Activated naive CD8-positive, alpha-beta T cell (primary cell): ENCODE data around the gene PRELP.

Experiments used
- H3K27ac Mint-ChIP-seq: one replicate; pipeline ENCODE4 v1.8.0; 2021; ENCODE audit warnings: mixed read lengths
- H3K27me3 Mint-ChIP-seq: one replicate; pipeline ENCODE4 v1.8.0; 2021; ENCODE audit warnings: mixed read lengths
- H3K36me3 Mint-ChIP-seq: one replicate; pipeline ENCODE4 v1.8.0; 2021; ENCODE audit warnings: mixed read lengths
- H3K4me1 Mint-ChIP-seq: one replicate; pipeline ENCODE4 v1.8.0; 2021; ENCODE audit warnings: low read depth, mixed read lengths
- H3K4me3 Mint-ChIP-seq: one replicate; pipeline ENCODE4 v1.8.0; 2021; ENCODE audit warnings: mild to moderate bottlenecking, mixed read lengths
- H3K9me3 Mint-ChIP-seq: one replicate; pipeline ENCODE4 v1.8.0; 2021; ENCODE audit warnings: low read depth, mixed read lengths

Gene PRELP

GRCh38 chr1:203504400-203505250 lies 29.0 kb downstream of the PRELP start:
- Mint-ChIP-seq H3K27ac (no peak overlapping the region), H3K27me3 (no peaks in the 10 kb centered on the region), H3K4me3 (no peak overlapping the region), H3K9me3 (no peaks in the 10 kb centered on the region), H3K4me1 (peaks cover 5% of the 10 kb centered on the region), H3K36me3 (no peaks in the 10 kb centered on the region)

- H3K36me3 Mint-ChIP-seq = no peaks in the 10 kb centered on the region
- H3K27ac Mint-ChIP-seq = no peak overlapping the region
- H3K9me3 Mint-ChIP-seq = no peaks in the 10 kb centered on the region
- no peak overlapping the region for H3K4me3 Mint-ChIP-seq
- H3K27me3 Mint-ChIP-seq = no peaks in the 10 kb centered on the region
- H3K4me1 Mint-ChIP-seq = peaks cover 4% of the 10 kb centered on the region
These were observed 30.1 kb downstream of the PRELP start for GRCh38 chr1:203505526-203506204.

- H3K27ac Mint-ChIP-seq = no peak overlapping the region
- H3K4me1 Mint-ChIP-seq = peaks cover 3% of the 10 kb centered on the region
- no peaks in the 10 kb centered on the region for H3K27me3 Mint-ChIP-seq
- no peaks in the 10 kb centered on the region for H3K36me3 Mint-ChIP-seq
- no peak overlapping the region for H3K4me3 Mint-ChIP-seq
- H3K9me3 Mint-ChIP-seq = no peaks in the 10 kb centered on the region
These were observed 31.4 kb downstream of the PRELP start for GRCh38 chr1:203506858-203507626.

GRCh38 chr1:203507759-203508158 lies 32.2 kb downstream of the PRELP start:
- Mint-ChIP-seq H3K27me3 (no peaks in the 10 kb centered on the region), H3K4me3 (no peak overlapping the region), H3K27ac (no peak overlapping the region), H3K36me3 (no peaks in the 10 kb centered on the region), H3K4me1 (peaks cover 9% of the 10 kb centered on the region), H3K9me3 (no peaks in the 10 kb centered on the region)

- Mint-ChIP-seq H3K9me3 (no peaks in the 10 kb centered on the region), H3K4me3 (no peak overlapping the region), H3K36me3 (no peaks in the 10 kb centered on the region), H3K4me1 (peaks cover 17% of the 10 kb centered on the region), H3K27ac (no peak overlapping the region), H3K27me3 (no peaks in the 10 kb centered on the region)
These were observed 33.0 kb downstream of the PRELP start for GRCh38 chr1:203508463-203509073.

GRCh38 chr1:203509135-203509534 lies 33.5 kb downstream of the PRELP start:
- Mint-ChIP-seq H3K9me3 (no peaks in the 10 kb centered on the region), H3K4me3 (no peak overlapping the region), H3K27me3 (no peaks in the 10 kb centered on the region), H3K4me1 (peaks cover 23% of the 10 kb centered on the region), H3K36me3 (no peaks in the 10 kb centered on the region), H3K27ac (no peak overlapping the region)

- no peaks in the 10 kb centered on the region for H3K36me3 Mint-ChIP-seq
- peaks cover 26% of the 10 kb centered on the region for H3K4me1 Mint-ChIP-seq
- H3K4me3 Mint-ChIP-seq = no peak overlapping the region
- H3K27me3 Mint-ChIP-seq = no peaks in the 10 kb centered on the region
- no peaks in the 10 kb centered on the region for H3K9me3 Mint-ChIP-seq
- H3K27ac Mint-ChIP-seq = no peak overlapping the region
These were observed 35.9 kb downstream of the PRELP start for GRCh38 chr1:203511513-203511912.

GRCh38 chr1:203511930-203512329 lies 36.3 kb downstream of the PRELP start:
- H3K36me3 Mint-ChIP-seq = no peaks in the 10 kb centered on the region
- no peak overlapping the region for H3K27ac Mint-ChIP-seq
- no peaks in the 10 kb centered on the region for H3K9me3 Mint-ChIP-seq
- no peak overlapping the region for H3K4me3 Mint-ChIP-seq
- H3K27me3 Mint-ChIP-seq = no peaks in the 10 kb centered on the region
- peaks cover 26% of the 10 kb centered on the region for H3K4me1 Mint-ChIP-seq

- no peak overlapping the region for H3K27ac Mint-ChIP-seq
- H3K9me3 Mint-ChIP-seq = no peaks in the 10 kb centered on the region
- peaks cover 26% of the 10 kb centered on the region for H3K4me1 Mint-ChIP-seq
- H3K36me3 Mint-ChIP-seq = no peaks in the 10 kb centered on the region
- no peaks in the 10 kb centered on the region for H3K27me3 Mint-ChIP-seq
- H3K4me3 Mint-ChIP-seq = no peak overlapping the region
These were observed 36.9 kb downstream of the PRELP start for GRCh38 chr1:203512517-203512847.

- peak overlapping the region; percentile 38 for H3K4me3 Mint-ChIP-seq
- H3K27me3 Mint-ChIP-seq = no peaks in the 10 kb centered on the region
- H3K9me3 Mint-ChIP-seq = no peaks in the 10 kb centered on the region
- H3K4me1 Mint-ChIP-seq = peaks cover 26% of the 10 kb centered on the region
- no peaks in the 10 kb centered on the region for H3K36me3 Mint-ChIP-seq
- peak overlapping the region; percentile 72 for H3K27ac Mint-ChIP-seq
These were observed 37.4 kb downstream of the PRELP start for GRCh38 chr1:203512848-203513584.

GRCh38 chr1:203513585-203514031 lies 38.0 kb downstream of the PRELP start:
- Mint-ChIP-seq H3K36me3 (no peaks in the 10 kb centered on the region), H3K27me3 (no peaks in the 10 kb centered on the region), H3K9me3 (no peaks in the 10 kb centered on the region), H3K4me3 (peak overlapping the region; percentile 38), H3K4me1 (peaks cover 26% of the 10 kb centered on the region), H3K27ac (peak overlapping the region; percentile 72)

- Mint-ChIP-seq H3K4me3 (no peak overlapping the region), H3K27me3 (no peaks in the 10 kb centered on the region), H3K27ac (no peak overlapping the region)
These were observed 40.6 kb downstream of the PRELP start for GRCh38 chr1:203516184-203516583.

GRCh38 chr1:203516906-203517305 lies 41.3 kb downstream of the PRELP start:
- Mint-ChIP-seq H3K9me3 (no peaks in the 10 kb centered on the region), H3K27me3 (no peaks in the 10 kb centered on the region), H3K27ac (no peak overlapping the region), H3K4me1 (peaks cover 25% of the 10 kb centered on the region), H3K4me3 (no peak overlapping the region), H3K36me3 (no peaks in the 10 kb centered on the region)

More at GRCh38 chr1:203516184-203516583, 40.6 kb downstream of the PRELP start:
- Mint-ChIP-seq H3K4me1 (peaks cover 26% of the 10 kb centered on the region), H3K36me3 (no peaks in the 10 kb centered on the region), H3K9me3 (no peaks in the 10 kb centered on the region)

GRCh38 chr1:203517426-203518110 lies 42.0 kb downstream of the PRELP start:
- peaks cover 20% of the 10 kb centered on the region for H3K4me1 Mint-ChIP-seq
- no peaks in the 10 kb centered on the region for H3K9me3 Mint-ChIP-seq

More at GRCh38 chr1:203517426-203518110, 42.0 kb downstream of the PRELP start:
- Mint-ChIP-seq H3K4me3 (no peak overlapping the region), H3K27me3 (no peaks in the 10 kb centered on the region), H3K27ac (no peak overlapping the region), H3K36me3 (no peaks in the 10 kb centered on the region)
